DMS114 treated with DMSO at 0.1 percent for 48 hours (cell line): Measurements from ENCODE around the gene SMNDC1.
A peak's percentile ranks its signal among the peaks of the same experiment; 100 is the strongest.
"Not testable (repeated sequence)": the region's sequence is repeated elsewhere in the genome, so short reads cannot be mapped to it uniquely, and the experiment has no call there.

Experiments
- DNase-seq: peaks from one replicate; lab custom pipeline; 2025; ENCODE audit not compliant: unreplicated experiment; lab: John Stamatoyannopoulos, UW

Gene SMNDC1

GRCh38 chr10:110284262-110284661 is 20.5 kb downstream of the SMNDC1 start:
- no peak for DNase-seq

DNA sequence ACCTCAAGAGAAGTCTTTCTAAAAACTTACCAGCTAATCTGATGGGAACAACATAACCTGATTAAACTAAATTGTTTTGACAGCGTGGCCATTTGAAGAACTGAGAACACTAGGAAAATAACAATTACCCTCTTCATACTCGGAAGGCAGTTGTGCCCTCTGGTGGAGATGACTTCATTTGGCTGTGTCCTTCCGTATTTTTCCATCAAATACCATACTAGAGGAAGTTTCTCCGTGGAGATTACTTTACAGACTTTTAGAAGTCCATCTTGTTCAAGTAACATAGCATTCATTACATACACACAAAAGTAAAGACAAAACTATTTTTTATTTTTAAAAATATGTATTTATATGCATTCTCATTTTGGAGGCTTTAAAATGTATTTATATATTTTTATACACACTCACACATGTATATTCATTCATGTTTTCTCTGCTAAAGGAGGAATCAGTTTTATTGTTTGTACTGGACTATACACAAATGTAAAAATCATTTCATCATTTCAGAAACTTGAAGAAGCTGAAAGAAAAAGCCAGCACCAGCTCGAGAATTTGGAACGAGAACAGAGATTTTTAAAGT is 25.2 kb downstream of the SMNDC1 start:
- peak; percentile 78 for DNase-seq

DNA sequence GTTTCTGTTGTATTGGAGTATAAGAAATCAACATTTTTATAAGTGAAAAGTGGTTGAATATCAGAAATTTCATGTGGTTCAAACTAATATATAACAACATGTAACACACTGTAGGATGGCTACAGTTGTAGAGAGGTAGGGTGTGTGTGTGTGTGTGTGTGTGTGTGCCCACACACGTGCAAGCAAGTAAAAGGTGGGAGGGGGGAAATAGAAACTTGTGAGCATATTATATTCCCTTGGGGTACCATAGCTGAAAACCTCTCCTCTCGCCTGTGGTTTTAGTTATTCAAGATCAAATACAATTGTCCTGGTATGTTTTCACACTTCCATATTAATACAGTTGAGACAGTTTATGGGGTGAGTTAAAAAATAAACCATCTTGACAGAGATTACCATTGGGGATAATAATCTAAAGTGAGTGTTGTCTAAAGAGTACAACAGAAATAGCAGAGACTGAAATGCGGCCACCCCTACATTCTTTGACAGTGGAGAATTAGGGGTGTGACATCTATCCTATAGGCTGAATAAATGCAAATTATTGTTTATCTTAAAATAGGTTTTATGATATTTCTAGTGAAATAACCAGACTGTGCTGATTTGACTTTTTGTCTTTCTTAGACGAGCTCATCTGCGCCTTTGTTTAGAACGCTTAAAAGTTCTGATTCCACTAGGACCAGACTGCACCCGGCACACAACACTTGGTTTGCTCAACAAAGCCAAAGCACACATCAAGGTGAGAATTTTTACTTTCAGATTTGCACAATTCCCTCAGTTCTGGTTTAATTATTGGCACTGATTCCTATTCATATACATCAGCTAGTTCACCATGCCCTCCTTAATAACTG is 25.9 kb downstream of the SMNDC1 start:
- no peak for DNase-seq

DNA sequence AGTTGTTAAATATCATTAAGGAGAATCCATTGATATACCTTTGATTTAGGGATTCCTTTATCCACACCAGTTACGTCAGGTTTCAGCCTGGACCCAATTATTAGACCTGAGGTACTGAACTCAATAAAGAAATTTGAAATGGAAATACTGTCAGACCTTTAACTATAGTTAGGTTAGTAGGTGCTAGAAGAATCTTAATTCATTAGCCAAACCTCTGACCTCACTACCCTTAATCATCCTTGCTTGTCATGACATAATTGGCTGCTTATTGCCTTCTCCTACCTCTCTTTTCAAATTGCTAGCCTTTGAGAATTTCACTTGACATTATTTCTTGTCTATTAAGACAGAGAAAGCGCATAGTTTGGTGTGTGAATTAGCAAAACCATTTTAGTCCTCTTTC is 27.1 kb downstream of the SMNDC1 start:
- DNase-seq, result no peak

- no peak for DNase-seq
These were observed 28.1 kb downstream of the SMNDC1 start for GRCh38 chr10:110276603-110277002.

DNA sequence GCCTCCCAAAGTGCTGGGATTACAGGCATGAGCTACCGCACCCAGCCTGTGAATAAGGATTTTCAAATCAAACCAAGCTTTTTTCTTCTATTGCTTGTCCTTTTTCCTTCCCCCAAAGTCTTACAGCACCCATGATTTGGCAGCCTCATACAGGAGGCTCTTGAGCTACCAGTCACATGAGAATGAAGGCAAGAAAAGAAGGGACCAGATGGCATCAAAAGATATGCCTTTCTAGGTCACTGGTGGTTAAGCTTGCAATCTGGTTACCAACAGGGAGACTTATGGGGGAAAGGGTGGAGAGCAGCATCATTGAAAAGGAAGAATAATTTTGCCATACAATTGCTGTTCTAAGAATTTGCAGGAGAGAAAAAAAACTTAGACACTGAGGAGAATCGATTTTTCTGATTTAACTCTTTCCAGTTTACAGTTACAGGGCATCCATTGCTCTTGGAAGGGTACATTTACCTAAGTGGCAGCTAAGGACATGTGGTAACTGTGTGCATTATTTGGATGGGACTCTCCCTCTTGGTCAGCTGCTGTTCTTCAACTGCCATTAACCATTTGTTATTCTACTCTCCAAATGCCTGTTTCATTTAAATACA is 29.5 kb downstream of the SMNDC1 start:
- no peak for DNase-seq

DNA sequence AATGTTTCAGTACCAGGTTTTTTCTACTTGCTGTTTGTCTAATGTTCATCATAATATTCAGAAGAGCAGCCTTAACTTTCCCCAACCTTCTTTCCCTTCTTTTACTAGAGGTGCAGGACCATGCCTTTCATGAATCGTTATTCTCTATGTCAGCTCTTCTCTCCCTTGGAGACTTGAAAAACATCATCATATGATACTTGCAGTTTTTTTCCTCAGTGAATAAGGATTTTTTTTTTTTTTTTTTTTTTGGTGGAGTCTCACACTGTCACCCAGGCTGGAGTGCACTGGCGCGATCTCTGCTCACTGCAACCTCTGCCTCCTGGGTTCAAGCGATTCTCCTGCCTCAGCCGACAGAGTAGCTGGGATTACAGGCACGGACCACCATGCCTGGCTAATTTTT is 30.1 kb downstream of the SMNDC1 start:
- DNase-seq, result no peak

GRCh38 chr10:110274072-110274627 is 30.6 kb downstream of the SMNDC1 start:
- no peak for DNase-seq

DNA sequence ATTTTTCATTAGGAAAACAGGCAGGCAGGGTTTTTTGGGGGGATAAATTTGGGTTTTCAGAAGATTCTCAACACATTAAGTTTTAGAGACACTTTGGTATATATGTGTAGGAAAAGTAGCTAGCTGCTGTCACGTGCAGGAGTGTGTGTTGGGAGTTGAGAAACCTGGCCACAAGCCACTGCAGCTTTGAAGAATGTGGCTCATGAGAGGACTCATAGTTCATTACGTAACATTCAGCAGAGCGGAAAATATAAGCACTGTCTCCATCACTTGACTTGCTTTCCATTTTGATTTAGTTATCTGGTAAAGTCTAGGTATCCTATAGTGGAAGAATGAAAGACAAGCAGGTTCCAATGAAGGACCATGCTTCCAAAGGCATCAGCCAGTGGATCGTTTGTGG is 31.2 kb downstream of the SMNDC1 start:
- no peak for DNase-seq

DNA sequence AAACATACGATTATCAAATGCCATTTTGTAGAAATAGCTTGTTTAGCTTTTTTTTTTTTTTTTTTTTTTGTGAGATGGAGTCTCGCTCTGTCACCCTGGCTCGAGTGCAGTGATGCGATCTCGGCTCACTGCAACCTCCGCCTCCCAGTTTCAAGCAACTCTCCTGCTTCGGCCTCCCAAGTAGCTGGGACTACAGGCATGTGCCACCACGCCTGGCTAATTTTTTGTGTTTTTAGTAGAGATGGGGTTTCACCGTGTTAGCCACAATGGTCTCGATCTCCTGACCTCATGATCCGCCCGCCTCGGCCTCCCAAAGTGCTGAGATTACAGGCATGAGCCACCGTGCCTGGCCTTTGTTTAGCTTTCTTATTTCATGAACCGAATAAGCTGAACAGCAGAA is 31.7 kb downstream of the SMNDC1 start:
- DNase-seq, result not testable (repeated sequence)

- no peak for DNase-seq
These were observed 35.1 kb downstream of the SMNDC1 start for GRCh38 chr10:110269374-110270318.

DNA sequence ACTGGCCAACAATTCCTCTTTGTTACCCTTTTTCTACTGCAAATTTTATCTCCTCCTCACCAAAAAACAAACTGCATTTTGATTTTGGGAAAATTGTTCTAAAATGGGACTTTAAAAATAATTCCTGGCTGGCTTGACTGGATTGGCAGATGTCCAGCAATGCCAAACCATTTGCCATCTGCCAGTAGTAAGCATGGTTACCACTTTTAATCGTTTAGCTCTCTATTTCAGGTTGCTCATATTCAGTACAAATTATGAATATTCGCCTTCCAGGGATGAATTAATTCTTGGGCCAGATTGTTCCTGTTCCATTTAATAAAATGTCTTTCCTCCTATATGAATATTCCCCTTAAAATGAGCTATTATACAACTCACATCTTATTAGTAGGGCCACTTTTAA is 35.7 kb downstream of the SMNDC1 start:
- DNase-seq, result no peak

GRCh38 chr10:110268442-110268841 is 36.3 kb downstream of the SMNDC1 start:
- no peak for DNase-seq

GRCh38 chr10:110267276-110267675 is 37.4 kb downstream of the SMNDC1 start:
- no peak for DNase-seq

- no peak for DNase-seq
These were observed 39.0 kb downstream of the SMNDC1 start for GRCh38 chr10:110265573-110266193.

DNA sequence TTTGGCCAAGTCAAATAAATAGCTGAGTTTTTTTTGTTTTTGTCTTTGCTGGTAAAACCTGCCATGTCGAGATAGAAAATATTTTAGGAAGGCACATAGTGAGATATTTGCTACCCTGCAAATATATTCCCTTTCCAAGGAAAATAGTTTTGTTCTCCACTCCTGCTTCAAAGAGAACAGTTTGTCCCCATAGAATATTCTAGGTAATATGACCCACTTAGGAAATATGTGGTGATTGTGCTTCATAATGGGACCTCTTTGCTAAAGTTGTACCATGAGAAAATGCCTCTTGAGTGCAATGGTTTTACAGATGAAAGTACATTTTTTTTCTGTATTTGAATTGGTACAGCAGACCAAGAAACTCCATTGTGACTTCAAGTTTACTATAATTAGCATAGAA is 41.6 kb downstream of the SMNDC1 start:
- no peak for DNase-seq

GRCh38 chr10:110260746-110261477 is 43.8 kb downstream of the SMNDC1 start:
- DNase-seq, result no peak

- DNase-seq, result no peak
These were observed 45.4 kb downstream of the SMNDC1 start for GRCh38 chr10:110259317-110259716.

- no peak for DNase-seq
These were observed 46.2 kb downstream of the SMNDC1 start for GRCh38 chr10:110258542-110258941.

- no peak for DNase-seq
These were observed 50.3 kb downstream of the SMNDC1 start for GRCh38 chr10:110254467-110254866.
